OCI-LY1 (cell line): ENCODE results near the gene SH3BGRL.

ENCODE experiments used
- H2AFZ ChIP-seq: fragments of 200-600 bp; sonication (generic), shearing (Covaris generic); 2 replicates; pipeline ENCODE4 v1.6.0; 2014; ENCODE audit warnings: antibody characterized with exemption, mild to moderate bottlenecking, low read length
- H3F3A ChIP-seq: fragments of 200-600 bp; sonication (generic), shearing (Covaris generic); 2 replicates; pipeline ENCODE4 v1.6.0; 2014; ENCODE audit warnings: mild to moderate bottlenecking, antibody characterized with exemption, low read length, moderate library complexity; ENCODE audit not compliant: insufficient read depth
- H3K27ac ChIP-seq: fragments of 200-600 bp; sonication (generic); 2 replicates; pipeline ENCODE4 v1.5.1; 2014; ENCODE audit warnings: low read length, mixed run types, mild to moderate bottlenecking, low read depth; ENCODE audit not compliant: poor library complexity, severe bottlenecking
- H3K27me3 ChIP-seq: fragments of 200-600 bp; sonication (generic); 2 replicates; pipeline ENCODE4 v1.6.0; 2014; ENCODE audit warnings: antibody characterized with exemption, mild to moderate bottlenecking, low read length, moderate library complexity; ENCODE audit not compliant: insufficient read depth
- H3K36me3 ChIP-seq: fragments of 200-600 bp; sonication (generic); 2 replicates; pipeline ENCODE4 v1.6.1; 2014; ENCODE audit warnings: mild to moderate bottlenecking, antibody characterized with exemption, low read length, moderate library complexity, mixed read lengths; ENCODE audit not compliant: insufficient read depth
- H3K4me1 ChIP-seq: fragments of 200-600 bp; sonication (generic); 2 replicates; pipeline ENCODE4 v1.5.1; 2014; ENCODE audit warnings: mild to moderate bottlenecking, low read length, moderate library complexity; ENCODE audit not compliant: insufficient read depth, severe bottlenecking
- H3K4me2 ChIP-seq: fragments of 200-600 bp; sonication (generic), shearing (Covaris generic); 2 replicates; pipeline ENCODE4 v1.6.1; 2014; ENCODE audit warnings: low read length
- H3K4me3 ChIP-seq: fragments of 200-600 bp; sonication (generic); 2 replicates; pipeline ENCODE4 v1.5.1; 2014; ENCODE audit warnings: low read length, low read depth, mild to moderate bottlenecking, mixed read lengths; ENCODE audit not compliant: poor library complexity, severe bottlenecking
- H3K79me2 ChIP-seq: fragments of 200-600 bp; shearing (Covaris generic); 2 replicates; pipeline ENCODE4 v1.6.1; 2016; ENCODE audit warnings: mixed run types, low read length, mixed read lengths; ENCODE audit not compliant: insufficient read depth
- H3K9ac ChIP-seq: fragments of 200-600 bp; sonication (generic), shearing (Covaris generic); 2 replicates; pipeline ENCODE4 v1.6.1; 2014; ENCODE audit warnings: mild to moderate bottlenecking, low read length, mixed read lengths
- H3K9me2 ChIP-seq: fragments of 200-600 bp; sonication (generic), shearing (Covaris generic); 2 replicates; pipeline ENCODE4 v1.6.1; 2014; ENCODE audit warnings: low read depth, mild to moderate bottlenecking, low read length, mixed read lengths
- H3K9me3 ChIP-seq: fragments of 200-600 bp; shearing (Covaris generic); 2 replicates; pipeline ENCODE4 v1.6.1; 2014; ENCODE audit warnings: low read length, mixed read lengths
- H4K20me1 ChIP-seq: fragments of 200-600 bp; sonication (generic), shearing (Covaris generic); 2 replicates; pipeline ENCODE4 v1.6.0; 2016; ENCODE audit warnings: mild to moderate bottlenecking, low read length; ENCODE audit not compliant: insufficient read depth
- CTCF ChIP-seq: fragments of 200-600 bp; sonication (generic), shearing (Covaris generic); IDR thresholded peaks from 2 replicates; pipeline ENCODE4 v1.5.1; 2017; ENCODE audit warnings: mild to moderate bottlenecking, antibody characterized with exemption, low read length, moderate library complexity, mixed read lengths
- EZH2 ChIP-seq: fragments of 200-600 bp; sonication (generic), shearing (Covaris generic); IDR thresholded peaks from 2 replicates; pipeline ENCODE4 v1.8.0; 2017; ENCODE audit warnings: borderline replicate concordance, mixed run types, mild to moderate bottlenecking, antibody characterized with exemption, low read length, moderate library complexity, mixed read lengths

The SH3BGRL gene

GRCh38 chrX:81206476-81206875 is 4.6 kb downstream of the SH3BGRL start:
- no peaks in the 10 kb centered on the region for H3K9me3 ChIP-seq
- no peaks in the 10 kb centered on the region for H3K27me3 ChIP-seq
- TF ChIP-seq EZH2 (no peak), CTCF (no peak)
- peaks cover 13% of the 10 kb centered on the region for H3K4me1 ChIP-seq
- H3K79me2 ChIP-seq: peaks cover 67% of the 10 kb centered on the region
- H2AFZ ChIP-seq: no peak overlapping the region
- H3K36me3 ChIP-seq: peaks cover 35% of the 10 kb centered on the region
- H3K9me2 ChIP-seq: no peaks in the 10 kb centered on the region
- H3K9ac ChIP-seq: no peak overlapping the region
- no peak overlapping the region for H3K4me2 ChIP-seq
- H3K27ac ChIP-seq: no peak overlapping the region
- no peak overlapping the region for H3K4me3 ChIP-seq
- no peaks in the 10 kb centered on the region for H3F3A ChIP-seq
- H4K20me1 ChIP-seq: no peaks in the 10 kb centered on the region

- peaks cover 43% of the 10 kb centered on the region for H3K36me3 ChIP-seq
- H4K20me1 ChIP-seq: no peaks in the 10 kb centered on the region
- no peak overlapping the region for H3K4me3 ChIP-seq
- H3F3A ChIP-seq: no peaks in the 10 kb centered on the region
- H3K9ac ChIP-seq: no peak overlapping the region
- H2AFZ ChIP-seq: no peak overlapping the region
- no peaks in the 10 kb centered on the region for H3K27me3 ChIP-seq
- H3K4me1 ChIP-seq: peaks cover 5% of the 10 kb centered on the region
- peaks cover 47% of the 10 kb centered on the region for H3K79me2 ChIP-seq
- no peak for TF ChIP-seq EZH2
- TF ChIP-seq CTCF: no peak
- no peaks in the 10 kb centered on the region for H3K9me2 ChIP-seq
- H3K27ac ChIP-seq: no peak overlapping the region
- no peaks in the 10 kb centered on the region for H3K9me3 ChIP-seq
- H3K4me2 ChIP-seq: no peak overlapping the region
Measured at GRCh38 chrX:81208916-81209315, 7.0 kb downstream of the SH3BGRL start.

DNA sequence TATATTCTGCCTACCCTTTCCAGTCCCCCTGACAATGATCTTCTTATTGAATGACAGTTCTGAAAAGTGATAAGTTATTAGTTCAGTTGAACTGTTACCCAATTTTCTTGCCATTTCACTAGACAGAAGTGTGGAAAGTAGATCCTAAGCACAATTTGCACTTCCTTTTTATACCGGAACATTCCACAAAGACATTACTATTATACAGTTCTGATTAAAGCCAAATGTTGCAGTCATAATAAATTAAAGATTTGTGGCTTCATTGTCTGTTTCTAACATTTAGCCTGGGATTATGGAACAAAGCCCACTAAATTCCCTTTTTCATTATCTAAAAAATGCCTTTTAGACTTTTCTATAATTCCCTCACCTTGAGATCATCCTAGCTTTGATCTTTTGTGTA is 13.8 kb downstream of the SH3BGRL start:
- no peaks in the 10 kb centered on the region for H3K9me2 ChIP-seq
- no peak overlapping the region for H3K9ac ChIP-seq
- H3K27me3 ChIP-seq: no peaks in the 10 kb centered on the region
- H3K4me1 ChIP-seq: no peaks in the 10 kb centered on the region
- no peaks in the 10 kb centered on the region for H3F3A ChIP-seq
- no peak overlapping the region for H2AFZ ChIP-seq
- no peak for TF ChIP-seq CTCF
- TF ChIP-seq EZH2: no peak
- peaks cover 8% of the 10 kb centered on the region; the same call in 1 of the 2 replicates for H3K36me3 ChIP-seq
- no peaks in the 10 kb centered on the region for H4K20me1 ChIP-seq
- H3K79me2 ChIP-seq: peaks cover 13% of the 10 kb centered on the region
- H3K27ac ChIP-seq: no peak overlapping the region
- H3K4me2 ChIP-seq: no peak overlapping the region
- no peaks in the 10 kb centered on the region for H3K9me3 ChIP-seq
- no peak overlapping the region for H3K4me3 ChIP-seq
